Left ventricle myocardium superior (tissue), 1 donor: ENCODE data around the gene ZFR. TPM values are rescaled to one million over a fixed set of nuclear protein-coding genes. Genes with fewer than 3 reads are reported as not detected.

ENCODE experiments used
- ATAC-seq: fragments of 200-7000 bp; cut with Tn5 transposase; one replicate; pipeline ENCODE4 v1.9.1; 2020; ENCODE audit warnings: mild to moderate bottlenecking, moderate library complexity
- DNase-seq: peaks from one replicate; pipeline ENCODE4 v3.0.0-alpha.2; 2020
- intact Hi-C: fragments of 100-400 bp; cut with micrococcal nuclease; formaldehyde crosslinking; loops from one replicate; pipeline ENCODE4 v1.11.0; 2022
- long read RNA-seq: library from polyadenylated mRNA; unstranded; transcript quantifications from one replicate; pipeline ENCODE4 v2.0.0, GENCODE V29; 2021
- total RNA-seq: library from RNA; stranded (reverse); fragmentation: NEBNext Ultra II Directional; extraction: Animal tissue kit (Norgen Biotek cat#: 25700); gene quantifications from one replicate; pipeline ENCODE4 v1.2.1, GENCODE V29; 2021
- donor health status: DM: no; HTN: yes; CAD: no; lungs with severe emphysema.

The ZFR gene
- total RNA-seq, result 51.6 TPM
- long read RNA-seq, full-length matches to known transcripts, result 48 of 94 reads
- long read RNA-seq, partial matches to known transcripts, result 35 of 94 reads
- long read RNA-seq, other reads (novel, unspliced or antisense), result 11 of 94 reads

- DNase-seq (peak; percentile 95), ATAC-seq (peak; percentile 98)
- intact Hi-C loops, result no loop called here
Measured at GRCh38 chr5:32444431-32445286, at the start of gene ZFR. TSS of gene ZFR (minus strand) at chr5:32444740. CDS start at chr5:32444658, 82 bp downstream.

- intact Hi-C loops, result no loop called here
- DNase-seq (no peak), ATAC-seq (no peak)
Measured at GRCh38 chr5:32490972-32491557, 46.5 kb upstream of the ZFR start.

GRCh38 chr5:32489791-32490562 lies 45.4 kb upstream of the ZFR start:
- DNase-seq (peak; percentile 88), ATAC-seq (peak; percentile 82)
- intact Hi-C loops, result loop anchor here (2.0 to 5.0 kb wide), 2 partner anchors 102 to 123 kb away; no protein-coding TSS in a partner anchor

- no peak for DNase-seq
- peak; percentile 65 for ATAC-seq
- intact Hi-C loops, result loop anchor here (5.0 kb wide), 1 partner anchor 105 kb away; no protein-coding TSS in a partner anchor
Measured at GRCh38 chr5:32487424-32487823, 42.9 kb upstream of the ZFR start.

GRCh38 chr5:32487008-32487407 lies 42.5 kb upstream of the ZFR start:
- peak; percentile 69 for ATAC-seq
- intact Hi-C loops, result loop anchor here (5.0 kb wide), 1 partner anchor 105 kb away; no protein-coding TSS in a partner anchor

GRCh38 chr5:32482193-32482592 lies 37.7 kb upstream of the ZFR start:
- ATAC-seq (no peak), DNase-seq (no peak)
- intact Hi-C loops, result no loop called here

More at GRCh38 chr5:32487008-32487407, 42.5 kb upstream of the ZFR start:
- DNase-seq, result no peak

GRCh38 chr5:32479096-32479495 lies 34.6 kb upstream of the ZFR start:
- intact Hi-C loops, result no loop called here
- DNase-seq (no peak), ATAC-seq (no peak)

GRCh38 chr5:32476891-32477290 lies 32.4 kb upstream of the ZFR start:
- DNase-seq (no peak), ATAC-seq (no peak)
- intact Hi-C loops, result no loop called here

GRCh38 chr5:32475334-32476097 lies 31.0 kb upstream of the ZFR start:
- ATAC-seq (no peak), DNase-seq (no peak)
- intact Hi-C loops, result no loop called here

GRCh38 chr5:32474209-32474854 lies 29.8 kb upstream of the ZFR start:
- ATAC-seq (peak; percentile 20), DNase-seq (no peak)
- intact Hi-C loops, result no loop called here

GRCh38 chr5:32473072-32473471 lies 28.5 kb upstream of the ZFR start:
- no peak for DNase-seq
- ATAC-seq, result no peak
- intact Hi-C loops, result no loop called here

GRCh38 chr5:32471784-32472183 lies 27.2 kb upstream of the ZFR start:
- no peak for ATAC-seq
- intact Hi-C loops, result no loop called here

GRCh38 chr5:32465076-32465475 lies 20.5 kb upstream of the ZFR start:
- intact Hi-C loops, result no loop called here
- no peak for ATAC-seq
- no peak for DNase-seq

More at GRCh38 chr5:32471784-32472183, 27.2 kb upstream of the ZFR start:
- no peak for DNase-seq

GRCh38 chr5:32462618-32463017 lies 18.1 kb upstream of the ZFR start:
- intact Hi-C loops, result no loop called here
- ATAC-seq, result no peak
- no peak for DNase-seq

- intact Hi-C loops, result no loop called here
- DNase-seq (no peak), ATAC-seq (no peak)
Measured at GRCh38 chr5:32461441-32462120, 17.0 kb upstream of the ZFR start.

GRCh38 chr5:32460702-32461101 lies 16.2 kb upstream of the ZFR start:
- intact Hi-C loops, result no loop called here
- ATAC-seq (no peak), DNase-seq (no peak)

- intact Hi-C loops, result no loop called here
- no peak for ATAC-seq
- DNase-seq, result no peak
Measured at GRCh38 chr5:32458880-32459495, 14.4 kb upstream of the ZFR start.
